Measurements from ENCODE around the gene QSER1.

- TF ChIP-seq CTCF (conservative IDR thresholded peaks at IDR 0.05; ENCODE audit: low read depth in 2 of 2) (no peak), REST (IDR thresholded peaks at IDR 0.05; ENCODE audit: unreplicated experiment) (no peak), EZH2 (IDR thresholded peaks at IDR 0.05; ENCODE audit: low read depth, unreplicated experiment) (no peak), ETS1 (IDR thresholded peaks at IDR 0.05) (no peak), CREB1 (CRISPR knock-in tag; IDR thresholded peaks at IDR 0.05; ENCODE audit: low read depth) (no peak), POLR2AphosphoS5 (IDR thresholded peaks at IDR 0.05; ENCODE audit: low read depth) (no peak), STAT1 (IDR thresholded peaks at IDR 0.05; ENCODE audit: unreplicated experiment) (no peak)
These were observed 4.5 kb downstream of the QSER1 start for GRCh38 chr11:32897103-32897502.

Data from GM23338 (cell line).